ENCODE measurements around the gene USP34. TPM values are rescaled to one million over a fixed set of nuclear protein-coding genes. Genes with fewer than 3 reads are reported as not detected.

The USP34 gene
- total and polyA plus RNA-seq, 2 of the 4 experiments (the other 2 are of a cell fraction) = 34.7 to 128 TPM

DNA sequence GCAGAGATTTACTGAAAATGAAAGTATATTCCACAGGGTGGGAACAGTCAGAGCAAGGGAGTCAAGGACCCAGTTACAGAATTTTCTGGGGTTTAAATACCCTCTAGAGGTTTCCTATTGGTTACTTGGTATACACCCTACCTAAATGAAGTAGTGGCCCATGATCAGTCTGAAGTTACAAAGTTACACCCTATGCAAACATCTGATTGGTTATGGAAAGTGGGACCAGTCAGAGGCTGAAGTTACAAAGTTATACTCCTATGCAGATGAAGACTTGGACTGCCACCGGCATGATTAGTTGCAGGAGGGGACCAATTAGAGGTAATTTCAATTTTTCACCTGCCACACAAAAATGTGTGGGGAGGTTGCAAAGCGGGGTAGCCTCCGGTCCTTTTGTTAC lies 56.2 kb downstream of the USP34 start:
- Histone ChIP-seq H4K5ac (ENCODE audit: low read depth, low read length) (no peak overlapping the region), H2BK5ac (ENCODE audit: low read depth, low read length, poor library complexity, severe bottlenecking) (no peak overlapping the region), H4K8ac (ENCODE audit: low read depth in 2 of 2, low read length in 2 of 2) (no peak overlapping the region), H3K9ac (ENCODE audit: low read depth, low read length) (no peak overlapping the region), H2AK5ac (ENCODE audit: low read depth, low read length) (no peak overlapping the region), H2AFZ (replicated peaks; ENCODE audit: low read length, poor library complexity) (no peak overlapping the region), H2AK9ac (replicated peaks; ENCODE audit: low read depth, low read length, poor library complexity) (no peak overlapping the region), H2BK120ac (ENCODE audit: low read depth, low read length) (no peak overlapping the region), H3K23ac (ENCODE audit: low read depth, low read length) (no peak overlapping the region), H3K18ac (ENCODE audit: low read depth, low read length) (no peak overlapping the region), H3K4me1 (ENCODE audit: control insufficient read depth, insufficient read depth, low read length) (peaks cover 2% of the 10 kb centered on the region; the same call in 1 of the 2 replicates), H3K27me3 (ENCODE audit: control insufficient read depth, insufficient read depth, low read length) (no peaks in the 10 kb centered on the region), H3K4me3 (ENCODE audit: insufficient read depth, low read depth, low read length) (no peak overlapping the region), H3K36me3 (ENCODE audit: control insufficient read depth, insufficient read depth, low read length) (peaks cover 7% of the 10 kb centered on the region), H3K56ac (ENCODE audit: extremely low read depth, insufficient read depth, low read length) (no peak overlapping the region), H4K20me1 (ENCODE audit: insufficient read depth, low read length) (peaks cover 4% of the 10 kb centered on the region; the same call in 1 of the 2 replicates), H2BK20ac (ENCODE audit: low read depth, low read length) (no peak overlapping the region), H2BK15ac (ENCODE audit: low read depth, low read length) (no peak overlapping the region), H3K9me3 (ENCODE audit: control insufficient read depth, insufficient read depth, low read length) (no peaks in the 10 kb centered on the region), H4K91ac (ENCODE audit: insufficient read depth, low read depth, low read length) (no peak overlapping the region), H3K14ac (replicated peaks; ENCODE audit: low read depth, low read length) (no peak overlapping the region), H3K4me2 (ENCODE audit: low read depth, low read length) (no peak overlapping the region), H3K4ac (ENCODE audit: low read depth, low read length) (no peak overlapping the region), H3K9me1 (ENCODE audit: insufficient read depth, low read length) (0 out of 2 replicates have a peak, but pooled peaks cover 2% of the 10 kb centered on the region), H3K27ac (ENCODE audit: insufficient read depth, low read length) (no peak overlapping the region), H3K79me1 (ENCODE audit: low read depth in 1 of 2, low read length in 2 of 2) (peaks cover 33 to 57% of the 10 kb centered on the region in 2 experiments)
- ChIA-PET POLR2A (ENCODE audit: unreplicated experiment) (no interaction called here), CTCF (no interaction called here)
- no TSS peak for BruUV-seq (replicated peaks)
- intact Hi-C loops (cut with micrococcal nuclease) = no loop called here
- WGBS, 2 experiments (ENCODE audit: extremely low coverage in 2 of 2, insufficient read length in 1 of 2) = no CpG with 5 or more reads among the region's 3 CpGs
- DNase-seq = no peak
- ATAC-seq (ENCODE audit: low read depth) = no peak
- TF ChIP-seq SMC3 (IDR thresholded peaks at IDR 0.05; ENCODE audit: low read depth, low read length) = no peak
- TF ChIP-seq, protein P1, sequence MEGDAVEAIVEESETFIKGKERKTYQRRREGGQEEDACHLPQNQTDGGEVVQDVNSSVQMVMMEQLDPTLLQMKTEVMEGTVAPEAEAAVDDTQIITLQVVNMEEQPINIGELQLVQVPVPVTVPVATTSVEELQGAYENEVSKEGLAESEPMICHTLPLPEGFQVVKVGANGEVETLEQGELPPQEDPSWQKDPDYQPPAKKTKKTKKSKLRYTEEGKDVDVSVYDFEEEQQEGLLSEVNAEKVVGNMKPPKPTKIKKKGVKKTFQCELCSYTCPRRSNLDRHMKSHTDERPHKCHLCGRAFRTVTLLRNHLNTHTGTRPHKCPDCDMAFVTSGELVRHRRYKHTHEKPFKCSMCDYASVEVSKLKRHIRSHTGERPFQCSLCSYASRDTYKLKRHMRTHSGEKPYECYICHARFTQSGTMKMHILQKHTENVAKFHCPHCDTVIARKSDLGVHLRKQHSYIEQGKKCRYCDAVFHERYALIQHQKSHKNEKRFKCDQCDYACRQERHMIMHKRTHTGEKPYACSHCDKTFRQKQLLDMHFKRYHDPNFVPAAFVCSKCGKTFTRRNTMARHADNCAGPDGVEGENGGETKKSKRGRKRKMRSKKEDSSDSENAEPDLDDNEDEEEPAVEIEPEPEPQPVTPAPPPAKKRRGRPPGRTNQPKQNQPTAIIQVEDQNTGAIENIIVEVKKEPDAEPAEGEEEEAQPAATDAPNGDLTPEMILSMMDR (conservative IDR thresholded peaks at IDR 0.05; ENCODE audit: low read depth, low read length) = no peak
- no peak for TF ChIP-seq NFE2L2 (IDR thresholded peaks at IDR 0.05; ENCODE audit: low read depth, low read length)
- TF ChIP-seq POLR2A (IDR thresholded peaks at IDR 0.05; ENCODE audit: low read depth, low read length) = no peak
- TF ChIP-seq RAD21 (IDR thresholded peaks at IDR 0.05; ENCODE audit: low read length) = no peak
- no peak for TF ChIP-seq FOS (IDR thresholded peaks at IDR 0.05; ENCODE audit: low read depth, low read length)
- TF ChIP-seq MAZ (IDR thresholded peaks at IDR 0.05; ENCODE audit: borderline replicate concordance, low read depth, low read length) = no peak
- no peak for TF ChIP-seq CEBPB (IDR thresholded peaks at IDR 0.05; ENCODE audit: low read depth, low read length)
- TF ChIP-seq CHD1 (IDR thresholded peaks at IDR 0.05; ENCODE audit: low read depth, low read length) = no peak
- no peak for TF ChIP-seq RFX5 (IDR thresholded peaks at IDR 0.05; ENCODE audit: low read depth, low read length)
- no peak for TF ChIP-seq MXI1 (IDR thresholded peaks at IDR 0.05; ENCODE audit: borderline replicate concordance, low read depth, low read length)
- TF ChIP-seq, protein P2, sequence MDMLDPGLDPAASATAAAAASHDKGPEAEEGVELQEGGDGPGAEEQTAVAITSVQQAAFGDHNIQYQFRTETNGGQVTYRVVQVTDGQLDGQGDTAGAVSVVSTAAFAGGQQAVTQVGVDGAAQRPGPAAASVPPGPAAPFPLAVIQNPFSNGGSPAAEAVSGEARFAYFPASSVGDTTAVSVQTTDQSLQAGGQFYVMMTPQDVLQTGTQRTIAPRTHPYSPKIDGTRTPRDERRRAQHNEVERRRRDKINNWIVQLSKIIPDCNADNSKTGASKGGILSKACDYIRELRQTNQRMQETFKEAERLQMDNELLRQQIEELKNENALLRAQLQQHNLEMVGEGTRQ (IDR thresholded peaks at IDR 0.05; ENCODE audit: low read depth, low read length) = no peak
- no peak for TF ChIP-seq BHLHE40 (IDR thresholded peaks at IDR 0.05; ENCODE audit: low read depth, low read length)
- TF ChIP-seq, protein P3, sequence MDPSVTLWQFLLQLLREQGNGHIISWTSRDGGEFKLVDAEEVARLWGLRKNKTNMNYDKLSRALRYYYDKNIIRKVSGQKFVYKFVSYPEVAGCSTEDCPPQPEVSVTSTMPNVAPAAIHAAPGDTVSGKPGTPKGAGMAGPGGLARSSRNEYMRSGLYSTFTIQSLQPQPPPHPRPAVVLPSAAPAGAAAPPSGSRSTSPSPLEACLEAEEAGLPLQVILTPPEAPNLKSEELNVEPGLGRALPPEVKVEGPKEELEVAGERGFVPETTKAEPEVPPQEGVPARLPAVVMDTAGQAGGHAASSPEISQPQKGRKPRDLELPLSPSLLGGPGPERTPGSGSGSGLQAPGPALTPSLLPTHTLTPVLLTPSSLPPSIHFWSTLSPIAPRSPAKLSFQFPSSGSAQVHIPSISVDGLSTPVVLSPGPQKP (IDR thresholded peaks at IDR 0.05; ENCODE audit: borderline replicate concordance, low read depth, low read length) = no peak
- dilution Hi-C loops (cut with HindIII; ENCODE audit: low sequenced_read_pairs, unreplicated experiment) = no loop called here
- in situ Hi-C loops (cut with MboI; ENCODE audit: low sequenced_read_pairs) = no loop called here

Data from IMR-90 (cell line).